Ovary (tissue), 3 donors: Measurements from ENCODE around the gene CDC14A.

Experiments used
- CTCF ChIP-seq, 3 donors: fragments of 450-650 bp in 2 of 3; fragments of 200-600 bp in 1 of 3; IDR thresholded peaks; one replicate each; pipeline versions ENCODE4 v1.5.1 to v1.8.0; 2016 to 2022; ENCODE audit warnings: antibody characterized with exemption in 3 of 3, mild to moderate bottlenecking in 1 of 3
- EP300 ChIP-seq: sonication (generic); formaldehyde crosslinking; IDR thresholded peaks from one replicate; pipeline ENCODE4 v1.6.1; 2017; ENCODE audit warnings: antibody characterized with exemption
- POLR2A ChIP-seq: fragments of 450-650 bp; IDR thresholded peaks from one replicate; pipeline ENCODE4 v1.6.1; 2017; ENCODE audit warnings: antibody characterized with exemption, mild to moderate bottlenecking, moderate library complexity
- donor health status: DM: no; HTN: no; CAD: no.

- TF ChIP-seq CTCF (IDR thresholded peaks at IDR 0.05): no peak
- no peak for TF ChIP-seq POLR2A
- TF ChIP-seq EP300: no peak
These were observed 172.0 kb downstream of the CDC14A start for GRCh38 chr1:100524355-100524754.
